ENCODE data around the gene FIBCD1.
"Not testable (repeated sequence)": the region's sequence is repeated elsewhere in the genome, so short reads cannot be mapped to it uniquely, and the experiment has no call there.

The FIBCD1 gene

GRCh38 chr9:130913599-130914416, 25.2 kb downstream of the FIBCD1 start:
- Histone ChIP-seq H3K79me2 (ENCODE audit: insufficient read depth, low read depth) (no peaks in the 10 kb centered on the region), H3K4me2 (no peak overlapping the region), H3K27ac (no peak overlapping the region), H3K27me3 (ENCODE audit: insufficient read depth, low read depth) (peaks cover 90% of the 10 kb centered on the region), H3K4me1 (ENCODE audit: low read depth, poor library complexity, severe bottlenecking) (no peaks in the 10 kb centered on the region), H2AFZ (ENCODE audit: low read depth) (no peak overlapping the region), H3K4me3 (IDR thresholded peaks at IDR 0.05; ENCODE audit: insufficient read depth, low read depth, low read length) (no peak overlapping the region), H3K36me3 (ENCODE audit: insufficient read depth) (no peaks in the 10 kb centered on the region), H3K9ac (no peak overlapping the region), H4K20me1 (ENCODE audit: insufficient read depth) (no peaks in the 10 kb centered on the region)
- TF ChIP-seq CTCF (conservative IDR thresholded peaks at IDR 0.05; ENCODE audit: low read depth, low read length), result no peak

- Histone ChIP-seq H3K4me3 (IDR thresholded peaks at IDR 0.05; ENCODE audit: insufficient read depth, low read depth, low read length) (no peak overlapping the region), H3K27me3 (ENCODE audit: insufficient read depth, low read depth) (peaks cover 90% of the 10 kb centered on the region), H4K20me1 (ENCODE audit: insufficient read depth) (no peaks in the 10 kb centered on the region), H2AFZ (ENCODE audit: low read depth) (no peak overlapping the region), H3K36me3 (ENCODE audit: insufficient read depth) (no peaks in the 10 kb centered on the region), H3K27ac (no peak overlapping the region), H3K4me1 (ENCODE audit: low read depth, poor library complexity, severe bottlenecking) (no peaks in the 10 kb centered on the region), H3K4me2 (no peak overlapping the region), H3K79me2 (ENCODE audit: insufficient read depth, low read depth) (no peaks in the 10 kb centered on the region), H3K9ac (no peak overlapping the region)
- TF ChIP-seq CTCF (conservative IDR thresholded peaks at IDR 0.05; ENCODE audit: low read depth, low read length), result no peak
These were observed 26.0 kb downstream of the FIBCD1 start for GRCh38 chr9:130912932-130913598.

- H3K4me2 ChIP-seq, result no peak overlapping the region
- H3K9ac ChIP-seq, result no peak overlapping the region
- no peak overlapping the region for H3K4me3 ChIP-seq (IDR thresholded peaks at IDR 0.05; ENCODE audit: insufficient read depth, low read depth, low read length)
- no peaks in the 10 kb centered on the region for H3K79me2 ChIP-seq (ENCODE audit: insufficient read depth, low read depth)
- H3K4me1 ChIP-seq (ENCODE audit: low read depth, poor library complexity, severe bottlenecking), result no peaks in the 10 kb centered on the region
- H3K27ac ChIP-seq, result no peak overlapping the region
- H3K27me3 ChIP-seq (ENCODE audit: insufficient read depth, low read depth), result peaks cover 87% of the 10 kb centered on the region
- no peak overlapping the region for H2AFZ ChIP-seq (ENCODE audit: low read depth)
- TF ChIP-seq CTCF (conservative IDR thresholded peaks at IDR 0.05; ENCODE audit: low read depth, low read length), result no peak
- H4K20me1 ChIP-seq (ENCODE audit: insufficient read depth), result no peaks in the 10 kb centered on the region
- H3K36me3 ChIP-seq (ENCODE audit: insufficient read depth), result no peaks in the 10 kb centered on the region
These were observed 27.6 kb downstream of the FIBCD1 start for GRCh38 chr9:130911254-130912049.

GRCh38 chr9:130910670-130911069, 28.4 kb downstream of the FIBCD1 start:
- not testable (repeated sequence) for H3K4me2 ChIP-seq; H3K4me3 ChIP-seq (IDR thresholded peaks at IDR 0.05; ENCODE audit: insufficient read depth, low read depth, low read length)
- peaks cover 87% of the 10 kb centered on the region for H3K27me3 ChIP-seq (ENCODE audit: insufficient read depth, low read depth)

GRCh38 chr9:130910041-130910440, 29.0 kb downstream of the FIBCD1 start:
- not testable (repeated sequence) for H3K36me3 ChIP-seq (ENCODE audit: insufficient read depth); H3K79me2 ChIP-seq (ENCODE audit: insufficient read depth, low read depth); H3K4me2 ChIP-seq; H4K20me1 ChIP-seq (ENCODE audit: insufficient read depth); H3K27ac ChIP-seq; H2AFZ ChIP-seq (ENCODE audit: low read depth); H3K9ac ChIP-seq; H3K4me3 ChIP-seq (IDR thresholded peaks at IDR 0.05; ENCODE audit: insufficient read depth, low read depth, low read length); H3K4me1 ChIP-seq (ENCODE audit: low read depth, poor library complexity, severe bottlenecking)
- peaks cover 87% of the 10 kb centered on the region for H3K27me3 ChIP-seq (ENCODE audit: insufficient read depth, low read depth)

More at GRCh38 chr9:130910670-130911069, 28.4 kb downstream of the FIBCD1 start:
- H3K4me1 ChIP-seq (ENCODE audit: low read depth, poor library complexity, severe bottlenecking); H3K79me2 ChIP-seq (ENCODE audit: insufficient read depth, low read depth); H3K36me3 ChIP-seq (ENCODE audit: insufficient read depth); H3K27ac ChIP-seq; H3K9ac ChIP-seq; H2AFZ ChIP-seq (ENCODE audit: low read depth); H4K20me1 ChIP-seq (ENCODE audit: insufficient read depth): not testable (repeated sequence)
